ENCODE data around the gene CAMK4.

GRCh38 chr5:111447099-111447498 is 222.9 kb downstream of the CAMK4 start:
- TF ChIP-seq POLR2A (IDR thresholded peaks at IDR 0.05; ENCODE audit: borderline replicate concordance, extremely low read depth, insufficient read depth, insufficient read length) (no peak), FOSL1 (IDR thresholded peaks at IDR 0.05; ENCODE audit: low read depth) (no peak), EZH2 (IDR thresholded peaks at IDR 0.05) (no peak), CTCF (IDR thresholded peaks at IDR 0.05 in 2 of 3, conservative IDR thresholded peaks at IDR 0.05 in 1 of 3; ENCODE audit: borderline replicate concordance in 1 of 3, insufficient read depth in 1 of 3, low read depth in 2 of 3, low read length in 2 of 3) (no peak), CEBPB (IDR thresholded peaks at IDR 0.05; ENCODE audit: low read depth) (no peak), REST (IDR thresholded peaks at IDR 0.05; ENCODE audit: low read depth) (no peak), ZNF274 (IDR thresholded peaks at IDR 0.05; ENCODE audit: low read depth, low read length) (no peak), MAX (IDR thresholded peaks at IDR 0.05) (no peak), ELF1 (IDR thresholded peaks at IDR 0.05; ENCODE audit: borderline replicate concordance, low read depth) (no peak), EZH2phosphoT487 (IDR thresholded peaks at IDR 0.05; ENCODE audit: borderline replicate concordance) (no peak), EGR1 (IDR thresholded peaks at IDR 0.05; ENCODE audit: low read depth) (no peak), CBX3 (IDR thresholded peaks at IDR 0.05; ENCODE audit: low read depth) (no peak), RAD21 (IDR thresholded peaks at IDR 0.05; ENCODE audit: low read depth) (no peak), SRF (IDR thresholded peaks at IDR 0.05; ENCODE audit: low read depth) (no peak)

All from HCT116 (cell line).